ENCODE results near the gene MMS22L. TPM values are rescaled to one million over a fixed set of nuclear protein-coding genes. Genes with fewer than 3 reads are reported as not detected.
A peak's percentile ranks its signal among the peaks of the same experiment; 100 is the strongest.

The MMS22L gene
- total RNA-seq, 4 donors from 2014 or later = 8.6 to 13.5 (median 10.9) TPM

DNA sequence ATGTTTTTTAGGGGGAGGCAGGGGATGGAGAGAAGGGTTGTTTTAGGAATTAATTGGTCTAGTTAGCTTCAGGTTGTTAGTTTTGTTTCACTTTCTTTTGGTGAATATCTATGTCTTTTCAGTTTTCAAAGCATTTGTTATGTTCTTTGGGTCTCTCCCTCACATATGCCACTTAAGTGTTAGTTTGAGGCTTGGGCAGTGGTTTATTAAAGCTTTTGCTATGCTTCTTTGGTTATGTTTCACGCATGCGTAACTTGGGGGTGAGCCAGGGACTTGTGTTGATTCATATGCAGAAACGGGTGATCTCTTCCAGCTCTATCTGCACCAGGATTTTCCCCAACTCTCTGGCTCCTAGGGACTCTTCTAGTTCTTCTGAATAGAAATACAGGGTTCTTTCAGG is 11.4 kb upstream of the MMS22L start:
- intact Hi-C loops (cut with DNase I) = no loop called here
- H3K9me3 ChIP-seq = no peaks in the 10 kb centered on the region
- H3K27ac ChIP-seq = peak overlapping the region in 1 of 3 donors; percentile 29
- 28 to 51% methylated on average over 3 of the region's 3 CpGs for WGBS, 2 donors
- no peak overlapping the region for H3K4me3 ChIP-seq (replicated peaks in 1 of 3)
- no peaks in the 10 kb centered on the region for H3K36me3 ChIP-seq
- no peaks in the 10 kb centered on the region for H3K27me3 ChIP-seq
- TF ChIP-seq POLR2A (IDR thresholded peaks at IDR 0.05) = no peak
- TF ChIP-seq, protein P1, sequence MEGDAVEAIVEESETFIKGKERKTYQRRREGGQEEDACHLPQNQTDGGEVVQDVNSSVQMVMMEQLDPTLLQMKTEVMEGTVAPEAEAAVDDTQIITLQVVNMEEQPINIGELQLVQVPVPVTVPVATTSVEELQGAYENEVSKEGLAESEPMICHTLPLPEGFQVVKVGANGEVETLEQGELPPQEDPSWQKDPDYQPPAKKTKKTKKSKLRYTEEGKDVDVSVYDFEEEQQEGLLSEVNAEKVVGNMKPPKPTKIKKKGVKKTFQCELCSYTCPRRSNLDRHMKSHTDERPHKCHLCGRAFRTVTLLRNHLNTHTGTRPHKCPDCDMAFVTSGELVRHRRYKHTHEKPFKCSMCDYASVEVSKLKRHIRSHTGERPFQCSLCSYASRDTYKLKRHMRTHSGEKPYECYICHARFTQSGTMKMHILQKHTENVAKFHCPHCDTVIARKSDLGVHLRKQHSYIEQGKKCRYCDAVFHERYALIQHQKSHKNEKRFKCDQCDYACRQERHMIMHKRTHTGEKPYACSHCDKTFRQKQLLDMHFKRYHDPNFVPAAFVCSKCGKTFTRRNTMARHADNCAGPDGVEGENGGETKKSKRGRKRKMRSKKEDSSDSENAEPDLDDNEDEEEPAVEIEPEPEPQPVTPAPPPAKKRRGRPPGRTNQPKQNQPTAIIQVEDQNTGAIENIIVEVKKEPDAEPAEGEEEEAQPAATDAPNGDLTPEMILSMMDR (IDR thresholded peaks at IDR 0.05) = no peak
- no peaks in the 10 kb centered on the region for H3K4me1 ChIP-seq
- peak; percentile 66 to 86 for DNase-seq

DNA sequence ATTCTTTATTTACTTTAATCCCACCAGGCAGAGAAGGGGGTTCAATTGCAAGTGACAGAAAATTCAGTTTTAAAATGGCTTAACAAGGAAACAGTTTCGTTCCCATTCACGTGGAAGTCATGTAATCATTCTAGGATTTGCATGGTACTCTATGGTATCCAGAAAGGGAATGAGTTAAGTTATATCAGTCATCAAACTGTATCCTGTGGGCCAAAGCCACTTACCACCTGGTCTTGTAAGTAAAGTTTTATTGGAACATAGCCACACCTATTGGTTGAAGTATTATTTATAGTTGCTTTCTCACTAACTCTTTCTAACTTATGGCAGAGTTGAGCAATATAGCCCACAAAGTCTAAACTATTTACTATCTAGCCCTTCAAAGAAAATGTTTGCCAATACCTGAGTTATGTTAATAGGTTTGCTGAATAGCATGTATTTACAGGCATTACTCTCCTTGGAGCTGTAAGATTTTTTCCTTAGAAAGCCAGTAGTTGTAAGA is 10.2 kb upstream of the MMS22L start:
- Histone ChIP-seq H3K27ac (no peak overlapping the region), H3K27me3 (no peaks in the 10 kb centered on the region), H3K4me1 (no peaks in the 10 kb centered on the region), H3K9me3 (no peaks in the 10 kb centered on the region), H3K4me3 (replicated peaks in 1 of 3) (no peak overlapping the region), H3K36me3 (no peaks in the 10 kb centered on the region)
- WGBS, 2 donors = 92 to 94% methylated on average over 2 of the region's 2 CpGs
- intact Hi-C loops (cut with DNase I) = no loop called here
- TF ChIP-seq POLR2A (IDR thresholded peaks at IDR 0.05) = no peak
- TF ChIP-seq, protein P1 (IDR thresholded peaks at IDR 0.05) = no peak
- DNase-seq = no peak

DNA sequence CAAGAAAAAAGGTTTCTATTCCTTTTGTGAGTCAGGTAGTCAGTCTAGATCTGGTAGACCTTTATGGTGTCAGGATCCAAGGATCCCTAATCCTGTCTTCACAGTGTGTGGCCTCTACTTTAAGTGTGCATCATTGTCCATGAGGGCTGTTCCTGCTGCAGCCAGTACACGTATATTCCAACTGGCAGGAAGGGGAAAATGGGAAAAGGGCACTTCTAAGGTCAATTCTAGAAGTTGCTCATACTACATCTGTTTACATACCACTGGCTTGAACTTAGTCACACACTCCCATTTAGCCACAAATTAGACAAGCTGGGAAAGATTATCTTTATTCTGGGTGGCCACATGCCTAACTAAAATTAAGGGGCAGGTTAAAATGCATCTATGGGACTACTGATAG is 9.7 kb upstream of the MMS22L start:
- WGBS, 2 donors = 53 to 61% methylated on average over 1 of the region's 1 CpG
- DNase-seq = no peak

DNA sequence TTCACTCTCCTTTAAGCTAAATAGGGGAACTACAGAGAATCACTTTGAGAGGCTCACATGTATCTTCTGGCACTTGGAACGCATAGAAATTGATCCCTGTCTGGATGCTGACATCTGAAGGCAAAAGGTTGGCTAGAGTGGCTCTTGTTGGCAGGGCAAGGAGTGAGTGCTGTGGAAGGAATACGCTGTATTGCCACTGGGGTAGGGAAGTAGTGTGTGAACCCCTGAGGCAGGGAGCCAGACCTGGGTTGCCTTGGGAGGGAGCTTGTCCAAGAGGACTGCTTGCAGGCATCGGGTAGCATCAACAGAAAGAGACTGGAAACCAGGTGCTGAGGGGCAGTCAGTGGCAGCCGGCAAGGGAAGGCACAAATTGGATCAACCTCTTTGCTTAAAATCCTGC is 8.9 kb upstream of the MMS22L start:
- Histone ChIP-seq H3K36me3 (no peaks in the 10 kb centered on the region), H3K4me3 (replicated peaks in 1 of 3) (no peak overlapping the region), H3K4me1 (no peaks in the 10 kb centered on the region), H3K27ac (no peak overlapping the region), H3K9me3 (no peaks in the 10 kb centered on the region), H3K27me3 (no peaks in the 10 kb centered on the region)
- no peak for DNase-seq
- TF ChIP-seq, protein P1 (IDR thresholded peaks at IDR 0.05) = no peak
- no peak for TF ChIP-seq POLR2A (IDR thresholded peaks at IDR 0.05)
- intact Hi-C loops (cut with DNase I) = no loop called here
- WGBS, 2 donors = 86 to 89% methylated on average over 4 of the region's 4 CpGs

More for the DNA sequence above, 9.7 kb upstream of the MMS22L start:
- Histone ChIP-seq H3K27ac (no peak overlapping the region), H3K36me3 (no peaks in the 10 kb centered on the region), H3K27me3 (no peaks in the 10 kb centered on the region), H3K4me3 (replicated peaks in 1 of 3) (no peak overlapping the region), H3K9me3 (no peaks in the 10 kb centered on the region), H3K4me1 (no peaks in the 10 kb centered on the region)
- TF ChIP-seq POLR2A (IDR thresholded peaks at IDR 0.05) = no peak
- TF ChIP-seq, protein P1 (IDR thresholded peaks at IDR 0.05) = no peak
- intact Hi-C loops (cut with DNase I) = no loop called here

DNA sequence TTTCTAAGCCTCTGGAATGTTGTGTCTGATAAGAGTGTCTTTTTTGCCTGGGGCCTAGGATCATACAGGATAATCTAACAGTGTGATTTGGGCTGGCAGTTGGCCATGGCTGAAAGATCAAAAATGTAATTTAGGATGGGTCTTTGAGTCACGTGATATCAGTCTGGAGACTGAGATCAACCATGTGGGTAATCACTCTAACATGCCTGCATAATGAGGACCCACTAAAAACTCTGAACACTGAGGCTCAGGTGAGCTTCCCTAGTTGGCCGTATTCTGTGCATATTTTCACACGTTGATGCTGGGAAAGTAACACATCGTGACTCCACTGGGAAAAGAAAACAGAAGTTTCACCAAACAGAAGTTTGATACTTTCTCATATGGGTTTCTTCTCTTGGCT is 6.3 kb upstream of the MMS22L start:
- Histone ChIP-seq H3K27me3 (no peaks in the 10 kb centered on the region), H3K4me3 (replicated peaks in 1 of 3) (no peak overlapping the region), H3K36me3 (no peaks in the 10 kb centered on the region), H3K9me3 (no peaks in the 10 kb centered on the region), H3K4me1 (no peaks in the 10 kb centered on the region), H3K27ac (no peak overlapping the region)
- no peak for DNase-seq
- TF ChIP-seq, protein P1 (IDR thresholded peaks at IDR 0.05) = no peak
- no peak for TF ChIP-seq POLR2A (IDR thresholded peaks at IDR 0.05)
- intact Hi-C loops (cut with DNase I) = loop anchor here (10.0 kb wide), 1 partner anchor 385 kb away; no protein-coding TSS in a partner anchor
- WGBS, 2 donors = 87 to 94% methylated on average over 4 of the region's 4 CpGs

Measured in thyroid gland (tissue), 4 donors.